SK-N-MC (cell line): ENCODE data around the gene CYTH2.

Experiments used
- EZH2 ChIP-seq: fragments of 200-600 bp; sonication (generic); IDR thresholded peaks from one replicate; pipeline ENCODE4 v1.6.1; 2017; ENCODE audit warnings: antibody characterized with exemption
- FOXP2 ChIP-seq: optimal IDR thresholded peaks from 2 replicates; pipeline ENCODE3; 2011; ENCODE audit warnings: mild to moderate bottlenecking, moderate library complexity; ENCODE audit not compliant: insufficient read depth; ENCODE audit errors: extremely low read length, control extremely low read depth
- POLR2AphosphoS5 ChIP-seq: IDR thresholded peaks from 2 replicates; pipeline ENCODE4 v1.6.1; 2012; ENCODE audit warnings: mild to moderate bottlenecking, low read depth, low read length, borderline replicate concordance

DNA sequence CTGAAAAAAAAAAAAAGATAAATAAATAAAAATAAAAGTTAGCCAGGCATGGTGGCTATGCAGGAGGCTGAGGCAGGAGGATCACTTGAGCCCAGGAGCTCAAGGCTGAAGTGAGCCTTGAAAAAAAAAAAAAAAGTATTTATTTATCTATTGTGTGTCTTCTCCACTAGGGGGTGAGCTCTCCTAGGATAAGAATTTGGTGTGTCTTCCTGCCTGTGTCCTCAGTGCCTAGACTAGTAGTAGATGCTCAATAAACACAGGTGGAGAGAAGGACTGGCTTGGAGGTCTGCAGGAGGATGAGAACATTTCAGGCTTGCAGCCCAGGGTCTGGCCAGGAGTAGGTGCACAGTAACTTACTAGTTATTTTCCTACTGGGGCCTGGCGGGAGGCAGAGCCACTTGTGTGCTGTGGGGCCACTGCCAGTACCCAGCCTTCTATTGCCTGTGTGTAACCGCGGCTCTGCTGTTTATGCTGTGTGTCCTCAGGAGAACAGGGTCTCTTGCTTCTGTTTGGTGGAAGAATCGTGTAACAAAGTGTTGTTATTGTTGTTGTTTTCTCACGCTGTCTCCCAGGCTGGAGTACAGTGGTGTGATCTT, 37.1 kb downstream of the CYTH2 start:
- TF ChIP-seq EZH2: no peak
- TF ChIP-seq POLR2AphosphoS5: no peak
- TF ChIP-seq FOXP2: no peak
